Skin of body (tissue), 2 donors: ENCODE measurements around the gene NT5DC2. TPM values are rescaled to one million over a fixed set of nuclear protein-coding genes. Genes with fewer than 3 reads are reported as not detected.
A peak's percentile ranks its signal among the peaks of the same experiment; 100 is the strongest.
"Not testable (repeated sequence)": the region's sequence is repeated elsewhere in the genome, so short reads cannot be mapped to it uniquely, and the experiment has no call there.

ENCODE experiments used
- DNase-seq: peaks from one replicate; lab custom pipeline; 2025; lab: John Stamatoyannopoulos, UW
- total RNA-seq: library from RNA; depleted of rRNA; stranded (reverse); fragments of >200 nt; gene quantifications from one replicate; pipeline ENCODE4 v1.2.3, GENCODE V29; 2014

NT5DC2 gene
- total RNA-seq, 1 donor from 2014 or later = 32.7 TPM

DNA sequence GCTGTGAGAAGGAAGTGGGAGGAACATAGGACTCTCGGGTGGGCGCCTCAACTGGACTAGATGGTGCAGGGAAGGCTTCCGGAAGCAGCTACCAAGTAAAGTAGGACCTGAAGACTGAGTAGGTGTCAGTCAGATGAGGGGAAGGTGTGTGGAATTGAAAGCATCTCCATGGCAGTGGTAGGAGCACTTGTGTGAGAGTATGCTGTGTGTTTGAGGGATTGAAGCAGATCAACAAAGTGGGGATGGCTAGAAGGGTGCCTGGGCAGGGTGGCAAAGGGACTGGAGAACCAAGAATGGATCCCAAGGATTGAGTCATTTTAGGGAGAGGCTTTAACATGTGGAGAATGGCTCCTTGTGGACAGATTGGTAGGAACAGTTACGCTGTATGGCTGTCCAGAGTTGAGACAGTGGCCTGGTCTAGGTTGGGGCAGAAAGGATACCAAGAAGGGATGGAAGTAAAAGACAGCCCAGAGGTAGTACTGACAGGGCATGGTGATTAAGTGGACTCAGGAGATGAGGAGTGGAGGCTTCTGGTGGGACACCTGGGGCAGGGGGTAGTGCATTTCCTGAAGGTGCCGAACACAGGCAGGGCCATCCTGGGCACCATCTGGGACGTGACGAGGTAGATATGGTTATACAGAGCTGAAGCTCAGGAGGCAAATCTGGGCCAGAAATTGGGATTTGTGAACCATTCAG is 4.2 kb upstream of the NT5DC2 start:
- DNase-seq = no peak

DNA sequence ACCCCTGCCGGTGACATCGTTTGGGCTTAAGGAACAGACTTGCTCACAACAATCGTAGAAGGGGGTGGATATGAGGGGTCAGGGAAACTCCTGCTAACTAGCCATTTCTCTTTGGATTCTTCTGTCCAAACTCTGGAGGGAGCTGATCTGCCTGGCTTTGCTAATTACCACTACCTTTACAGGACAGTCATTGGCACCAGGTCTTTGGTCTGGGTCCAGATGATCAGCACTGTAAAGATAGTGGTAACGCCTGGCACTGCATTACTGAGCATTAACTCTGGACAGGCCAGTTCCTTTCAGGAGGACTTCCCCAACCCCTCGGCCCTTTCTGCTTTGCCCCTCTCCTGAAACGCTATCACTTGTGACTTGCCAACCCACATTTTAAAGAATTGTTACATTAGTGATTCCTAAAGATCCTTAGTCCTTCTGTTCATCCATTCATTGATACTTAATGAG is 3.5 kb upstream of the NT5DC2 start:
- no peak for DNase-seq

DNA sequence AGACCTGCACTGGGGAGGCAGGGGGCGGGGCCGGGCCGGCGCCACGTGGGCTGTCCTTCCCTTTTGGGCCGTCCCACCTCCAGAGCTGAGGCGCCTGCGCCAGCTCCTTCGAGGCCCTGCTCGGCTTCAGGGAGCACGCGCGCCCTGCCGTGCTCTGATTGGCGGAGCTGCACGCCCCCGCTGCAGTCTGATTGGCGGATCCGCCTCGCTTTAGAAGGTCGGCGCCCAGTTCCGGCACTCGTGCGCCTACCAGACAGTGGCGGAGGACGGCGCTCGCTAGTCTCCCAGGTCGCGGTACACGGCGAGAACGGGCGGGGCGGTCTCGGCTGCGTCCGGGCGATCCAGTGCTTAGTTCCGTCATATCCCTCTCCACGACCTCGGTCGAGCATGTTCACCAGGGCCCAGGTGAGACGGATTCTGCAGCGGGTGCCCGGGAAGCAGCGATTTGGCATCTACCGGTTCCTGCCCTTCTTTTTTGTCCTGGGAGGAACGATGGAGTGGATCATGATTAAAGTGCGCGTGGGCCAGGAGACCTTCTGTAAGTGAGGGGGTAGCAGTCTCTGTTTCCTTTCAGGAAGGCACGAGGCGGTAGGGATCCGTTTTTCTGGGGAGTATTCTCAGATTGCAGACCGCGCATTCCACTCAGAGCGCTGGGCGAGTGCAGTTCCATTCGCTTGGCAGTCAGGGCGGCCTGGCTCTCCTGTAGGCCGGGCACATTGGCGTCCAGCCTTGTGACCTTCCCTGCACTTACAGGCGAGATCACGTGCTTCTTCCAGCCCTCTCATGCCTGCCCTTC is 2.9 kb upstream of the NT5DC2 start, which contains the start of gene UQCC5:
TSS of gene UQCC5 (plus strand) at position 237 of the 796 bp plus-strand sequence. CDS start at position 388, 151 bp downstream.
- peak; percentile 97 for DNase-seq

DNA sequence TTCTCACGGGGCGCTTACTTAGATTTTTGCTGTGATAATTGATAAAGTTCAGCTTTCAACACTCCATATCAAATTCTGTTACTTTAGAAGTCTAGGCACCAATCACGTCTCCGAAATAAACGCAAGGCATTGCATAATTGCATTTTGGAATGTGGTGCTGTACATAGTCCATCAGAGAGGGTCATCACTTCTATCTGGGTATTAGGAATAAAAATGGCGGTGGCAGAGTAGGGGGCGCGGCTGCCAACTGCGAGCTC is 2.4 kb upstream of the NT5DC2 start:
- DNase-seq = no peak

DNA sequence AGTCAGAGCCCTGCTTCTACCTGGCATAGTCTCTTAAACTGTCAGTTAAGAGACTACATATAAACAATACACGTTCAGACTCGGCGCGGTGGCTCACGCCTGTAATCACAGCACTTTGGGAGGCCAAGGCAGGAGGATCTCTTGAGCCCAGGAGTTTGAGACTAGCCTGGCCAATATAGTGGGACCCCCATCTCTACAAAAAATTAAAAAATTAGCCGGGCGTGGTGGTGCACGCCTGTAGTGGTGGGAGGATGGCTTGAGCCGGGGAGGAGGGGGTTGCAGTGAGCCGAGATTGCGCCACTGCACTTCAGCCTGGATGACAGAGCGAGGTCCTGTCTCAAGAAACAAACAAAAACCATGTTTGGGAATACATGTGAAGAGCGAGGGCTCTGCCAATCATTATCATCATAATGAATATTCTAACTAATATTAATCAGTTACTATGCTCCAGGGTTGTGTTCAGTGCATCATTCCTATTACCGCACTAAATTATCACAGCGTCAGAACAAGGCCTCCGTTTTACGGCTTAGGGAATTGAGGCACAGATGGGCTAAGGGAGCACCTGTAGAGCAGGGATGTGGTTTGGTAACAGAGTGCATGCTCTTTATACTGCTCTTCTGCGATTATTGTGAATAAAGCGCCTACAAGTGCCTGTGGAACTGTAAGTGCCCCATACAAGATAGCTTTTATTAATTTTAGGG is 1.9 kb upstream of the NT5DC2 start:
- no peak for DNase-seq

GRCh38 chr3:52534281-52535183 is 875 bp upstream of the NT5DC2 start:
- no peak for DNase-seq

DNA sequence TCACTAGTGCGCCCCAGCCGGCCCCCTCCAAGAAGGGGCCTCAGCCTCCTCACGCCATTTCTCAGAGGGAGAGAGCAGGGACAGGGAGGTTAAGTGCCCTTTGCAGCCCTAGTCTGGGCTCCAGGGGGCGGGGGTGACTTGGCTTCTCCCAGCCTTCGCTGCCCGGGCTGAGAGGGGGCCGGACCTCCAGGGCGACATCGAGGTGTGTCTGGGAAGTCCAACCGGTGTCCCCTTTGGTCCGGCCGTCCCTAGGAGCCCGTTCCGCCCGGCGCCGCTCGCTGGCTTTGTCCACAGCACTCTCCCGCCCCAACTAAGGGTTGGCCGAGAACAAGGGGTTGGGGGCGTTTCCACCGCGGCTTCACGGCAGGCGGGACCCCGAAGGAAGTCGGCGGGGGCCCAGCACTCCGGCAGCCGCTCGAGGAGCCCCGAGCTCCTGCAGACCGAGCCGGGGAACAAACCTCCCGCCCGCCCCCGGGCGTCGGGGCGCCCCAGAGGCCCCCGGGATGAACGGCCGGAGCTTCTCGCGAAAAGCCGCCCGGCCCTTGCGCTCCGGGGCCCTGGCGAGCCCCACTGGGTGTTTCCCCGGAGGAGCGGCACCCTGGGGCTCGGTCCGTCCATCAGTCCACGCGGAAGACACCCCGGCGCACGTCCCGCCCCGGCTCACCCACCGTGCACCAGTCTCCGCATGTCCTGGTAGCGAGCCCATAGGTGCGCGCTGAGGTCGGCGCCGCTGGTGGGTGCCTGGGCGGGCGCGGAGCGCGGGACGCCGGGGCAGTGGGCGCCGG is 627 bp downstream of the NT5DC2 start:
- DNase-seq = no peak

DNA sequence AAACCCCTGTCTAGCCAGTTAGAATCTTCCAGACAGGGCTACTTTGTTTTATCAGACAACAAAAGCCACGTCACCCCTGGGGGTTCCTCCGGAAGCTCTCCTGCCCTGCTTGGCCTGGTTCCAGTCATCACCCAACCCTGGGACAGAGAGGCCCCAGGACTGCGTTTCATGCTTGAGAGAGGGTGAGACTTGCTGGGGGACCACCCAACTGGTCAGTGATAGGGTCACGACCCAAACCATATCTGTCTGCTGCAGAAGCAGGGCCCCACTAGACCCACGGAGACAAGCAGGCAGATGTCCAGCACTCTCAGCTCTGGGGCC is 1.2 kb downstream of the NT5DC2 start:
- no peak for DNase-seq

DNA sequence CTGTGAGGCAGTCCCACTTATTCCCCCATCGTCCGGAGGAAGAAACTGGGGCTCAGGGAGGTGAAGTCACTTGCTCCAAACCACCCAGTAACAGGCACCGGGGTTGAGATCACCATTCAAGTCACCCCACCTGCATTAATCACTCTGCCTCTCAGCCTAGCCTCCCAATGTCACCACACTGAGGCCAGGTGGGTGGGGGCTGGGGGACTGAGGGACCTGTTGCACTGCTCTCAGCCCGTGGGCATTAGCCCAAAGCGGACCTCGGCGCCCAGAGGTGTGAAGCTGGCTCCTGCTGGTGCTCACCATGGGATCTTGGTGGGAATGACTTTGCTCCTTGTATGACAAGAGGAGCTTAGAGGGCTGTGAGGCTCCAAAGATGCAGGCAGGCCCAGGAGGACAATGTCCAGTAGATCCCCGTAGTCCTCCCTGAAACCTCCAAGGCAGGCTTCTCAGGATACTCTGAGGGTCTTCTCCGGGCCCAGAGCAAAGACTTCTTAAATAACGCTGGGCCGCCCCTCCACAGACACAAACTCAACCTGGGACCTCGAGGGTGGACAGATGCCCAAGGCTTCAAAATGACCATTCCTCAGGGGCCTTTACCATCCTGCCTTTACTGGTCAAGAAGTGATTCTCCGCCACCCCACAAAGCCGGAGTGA is 1.7 kb downstream of the NT5DC2 start:
- DNase-seq = no peak

GRCh38 chr3:52530918-52531826 is 2.5 kb downstream of the NT5DC2 start:
- DNase-seq = no peak

GRCh38 chr3:52529376-52530333 is 4.0 kb downstream of the NT5DC2 start:
- DNase-seq = no peak

- no peak for DNase-seq
Measured at GRCh38 chr3:52528586-52529375, 4.9 kb downstream of the NT5DC2 start.

- no peak for DNase-seq
Measured at GRCh38 chr3:52527732-52528585, 5.7 kb downstream of the NT5DC2 start.

- DNase-seq = no peak
Measured at GRCh38 chr3:52527039-52527731, 6.5 kb downstream of the NT5DC2 start.

GRCh38 chr3:52526671-52527038 is 7.0 kb downstream of the NT5DC2 start:
- DNase-seq = not testable (repeated sequence)
